Type B pancreatic cell (in vitro differentiated cells): ENCODE data around the gene ZNF716. TPM values are rescaled to one million over a fixed set of nuclear protein-coding genes. Genes with fewer than 3 reads are reported as not detected.

Source experiments
- DNase-seq: peaks from one replicate; pipeline ENCODE4 v3.0.0; 2021; ENCODE audit warnings: mixed read lengths; ENCODE audit not compliant: unreplicated experiment; ENCODE audit errors: extremely low spot score
- H3K27ac Mint-ChIP-seq: 2 replicates; pipeline ENCODE4 v1.8.0; 2021; ENCODE audit warnings: mild to moderate bottlenecking, mixed read lengths
- H3K27me3 Mint-ChIP-seq: 2 replicates; pipeline ENCODE4 v1.8.0; 2021; ENCODE audit warnings: mixed read lengths
- H3K36me3 Mint-ChIP-seq: 2 replicates; pipeline ENCODE4 v1.8.0; 2021; ENCODE audit warnings: mixed read lengths
- H3K4me1 Mint-ChIP-seq: one replicate; pipeline ENCODE4 v1.8.0; 2021; ENCODE audit warnings: mixed read lengths; ENCODE audit not compliant: unreplicated experiment
- H3K4me3 Mint-ChIP-seq: 2 replicates; pipeline ENCODE4 v1.8.0; 2021; ENCODE audit warnings: mild to moderate bottlenecking, mixed read lengths
- H3K9me3 Mint-ChIP-seq: 2 replicates; pipeline ENCODE4 v1.8.0; 2021; ENCODE audit warnings: mixed read lengths
- CTCF ChIP-seq: fragments of 200-600 bp; sonication (generic); conservative IDR thresholded peaks from 2 replicates; pipeline ENCODE4 v1.5.0; 2021; ENCODE audit warnings: antibody characterized with exemption, mild to moderate bottlenecking
- total RNA-seq: library from RNA; stranded (reverse); gene quantifications from 2 replicates; pipeline ENCODE4 v1.2.1, GENCODE V29; 2021; ENCODE audit warnings: low replicate concordance

ZNF716 gene
- total RNA-seq, 1 donor from 2014 or later: not detected

GRCh38 chr7:57414852-57415251, 35.1 kb upstream of the ZNF716 start:
- no peaks in the 10 kb centered on the region for H3K9me3 Mint-ChIP-seq
- no peak for DNase-seq
- H3K27ac Mint-ChIP-seq: no peak overlapping the region
- H3K27me3 Mint-ChIP-seq: no peaks in the 10 kb centered on the region
- no peak for TF ChIP-seq CTCF
- H3K4me3 Mint-ChIP-seq: no peak overlapping the region
- no peaks in the 10 kb centered on the region for H3K4me1 Mint-ChIP-seq
- H3K36me3 Mint-ChIP-seq: no peaks in the 10 kb centered on the region

- Mint-ChIP-seq H3K4me3 (no peak overlapping the region), H3K9me3 (no peaks in the 10 kb centered on the region), H3K36me3 (no peaks in the 10 kb centered on the region), H3K4me1 (no peaks in the 10 kb centered on the region), H3K27ac (no peak overlapping the region), H3K27me3 (no peaks in the 10 kb centered on the region)
- no peak for TF ChIP-seq CTCF
- no peak for DNase-seq
Measured at GRCh38 chr7:57415326-57415725, 34.7 kb upstream of the ZNF716 start.

- Mint-ChIP-seq H3K27ac (no peak overlapping the region), H3K36me3 (no peaks in the 10 kb centered on the region), H3K4me1 (no peaks in the 10 kb centered on the region), H3K27me3 (no peaks in the 10 kb centered on the region), H3K4me3 (no peak overlapping the region), H3K9me3 (no peaks in the 10 kb centered on the region)
- DNase-seq: no peak
- no peak for TF ChIP-seq CTCF
Measured at GRCh38 chr7:57415730-57416129, 34.2 kb upstream of the ZNF716 start.

- H3K4me1 Mint-ChIP-seq: no peaks in the 10 kb centered on the region
- H3K27ac Mint-ChIP-seq: no peak overlapping the region
- no peak for DNase-seq
- H3K4me3 Mint-ChIP-seq: no peak overlapping the region
- TF ChIP-seq CTCF: no peak
- no peaks in the 10 kb centered on the region for H3K36me3 Mint-ChIP-seq
- no peaks in the 10 kb centered on the region for H3K27me3 Mint-ChIP-seq
- H3K9me3 Mint-ChIP-seq: no peaks in the 10 kb centered on the region
Measured at GRCh38 chr7:57416601-57417358, 33.2 kb upstream of the ZNF716 start.

- no peak for TF ChIP-seq CTCF
- Mint-ChIP-seq H3K27me3 (no peaks in the 10 kb centered on the region), H3K9me3 (no peaks in the 10 kb centered on the region), H3K27ac (no peak overlapping the region), H3K4me3 (no peak overlapping the region), H3K36me3 (no peaks in the 10 kb centered on the region), H3K4me1 (no peaks in the 10 kb centered on the region)
- DNase-seq: no peak
Measured at GRCh38 chr7:57417736-57418135, 32.2 kb upstream of the ZNF716 start.

- no peaks in the 10 kb centered on the region for H3K27me3 Mint-ChIP-seq
Measured at GRCh38 chr7:57423768-57424167, 26.2 kb upstream of the ZNF716 start.

More at GRCh38 chr7:57423768-57424167, 26.2 kb upstream of the ZNF716 start:
- Mint-ChIP-seq H3K4me1 (no peaks in the 10 kb centered on the region), H3K27ac (no peak overlapping the region), H3K4me3 (no peak overlapping the region), H3K36me3 (no peaks in the 10 kb centered on the region), H3K9me3 (no peaks in the 10 kb centered on the region)
- TF ChIP-seq CTCF: no peak
- DNase-seq: no peak
